ENCODE data around the gene PCMTD2. TPM values are rescaled to one million over a fixed set of nuclear protein-coding genes. Genes with fewer than 3 reads are reported as not detected.

PCMTD2 gene
- total RNA-seq, 1 donor from 2014 or later, result 39.5 TPM

DNA sequence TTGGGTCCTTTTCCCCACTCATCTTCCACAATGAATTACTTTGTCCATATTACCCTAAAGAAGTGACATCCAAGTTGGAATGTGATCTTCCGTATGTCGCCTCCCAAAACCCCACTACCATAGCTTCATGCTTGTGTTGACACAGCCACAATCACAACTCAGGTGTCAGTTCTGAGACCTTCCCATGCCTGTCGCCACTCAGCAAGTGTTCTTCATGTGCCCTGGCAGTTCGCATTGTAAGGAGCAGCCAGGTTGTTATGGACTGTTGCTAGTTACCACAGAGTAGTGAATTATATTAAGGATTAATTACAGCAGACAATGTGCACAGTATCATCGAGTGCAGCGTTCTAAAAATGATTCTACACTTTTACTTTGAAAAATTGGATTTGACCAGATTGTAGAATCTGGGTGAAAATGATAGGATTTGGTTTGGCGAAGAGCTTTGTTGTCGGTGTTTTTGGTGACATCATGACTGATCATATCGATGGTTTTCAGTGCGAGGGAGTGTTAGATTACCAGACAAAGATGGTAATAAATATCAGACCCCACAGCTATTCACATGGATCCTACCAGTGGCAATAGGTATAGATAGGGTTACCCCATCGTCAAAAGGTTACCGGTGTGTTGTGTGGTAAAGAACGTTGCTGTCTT, 1.7 kb downstream of the PCMTD2 start:
- Mint-ChIP-seq H3K36me3 (ENCODE audit: low read depth) (no peaks in the 10 kb centered on the region), H3K4me3 (peak overlapping the region; percentile 98), H3K27ac (peak overlapping the region; percentile 34), H3K9me3 (no peaks in the 10 kb centered on the region), H3K4me1 (ENCODE audit: low read depth) (peaks cover 57% of the 10 kb centered on the region), H3K27me3 (ENCODE audit: insufficient read depth) (peaks cover 4% of the 10 kb centered on the region)
- DNase-seq (ENCODE audit: low spot score), result no peak
- intact Hi-C loops (cut with micrococcal nuclease), result loop anchor here (5.0 kb wide), 1 partner anchor 985 kb away; the partner anchor contains the start of gene ARFGAP1

DNA sequence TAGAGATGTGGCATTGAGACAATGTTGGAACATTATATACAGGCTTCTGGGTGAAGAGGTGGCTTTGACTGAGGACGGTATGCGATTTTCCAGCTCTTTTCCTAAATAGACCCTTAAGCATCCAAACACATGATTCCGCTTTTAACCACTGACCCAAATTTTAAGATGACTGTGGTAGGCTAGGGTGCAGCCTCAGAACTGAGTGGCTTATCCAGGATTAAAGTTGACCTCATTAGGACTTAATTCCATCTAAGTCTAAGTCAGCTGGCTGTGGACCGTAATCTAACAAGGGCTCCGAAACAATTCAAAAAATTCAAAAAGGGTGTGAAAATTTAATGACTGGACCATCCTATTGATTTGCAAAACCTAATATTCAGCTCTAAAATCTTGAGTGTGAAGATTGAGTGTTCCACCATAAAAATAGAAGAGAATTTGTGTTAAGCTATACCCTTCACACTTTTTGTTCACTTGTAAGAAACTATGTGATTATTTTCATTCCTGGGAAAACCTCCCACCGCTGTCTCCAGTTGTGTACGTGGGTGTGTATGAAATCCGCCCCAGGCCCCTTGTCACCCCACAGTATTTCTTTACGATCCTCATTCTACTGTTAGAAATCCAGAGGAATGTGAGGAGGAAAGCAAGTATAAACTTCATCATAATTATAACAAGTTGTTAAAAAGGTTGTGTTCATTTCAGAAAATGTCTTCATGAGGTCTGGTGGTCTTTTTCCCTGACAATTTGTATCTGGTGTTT, 2.7 kb downstream of the PCMTD2 start:
- peaks cover under 1% of the 10 kb centered on the region for H3K27me3 Mint-ChIP-seq (ENCODE audit: insufficient read depth)
- peaks cover 63% of the 10 kb centered on the region for H3K4me1 Mint-ChIP-seq (ENCODE audit: low read depth)
- intact Hi-C loops (cut with micrococcal nuclease), result loop anchor here (5.0 kb wide), 1 partner anchor 986 kb away; the partner anchor contains the start of gene ARFGAP1
- no peaks in the 10 kb centered on the region for H3K9me3 Mint-ChIP-seq
- H3K27ac Mint-ChIP-seq, result no peak overlapping the region
- no peak overlapping the region for H3K4me3 Mint-ChIP-seq
- no peak for DNase-seq (ENCODE audit: low spot score)
- H3K36me3 Mint-ChIP-seq (ENCODE audit: low read depth), result peaks cover 8% of the 10 kb centered on the region

DNA sequence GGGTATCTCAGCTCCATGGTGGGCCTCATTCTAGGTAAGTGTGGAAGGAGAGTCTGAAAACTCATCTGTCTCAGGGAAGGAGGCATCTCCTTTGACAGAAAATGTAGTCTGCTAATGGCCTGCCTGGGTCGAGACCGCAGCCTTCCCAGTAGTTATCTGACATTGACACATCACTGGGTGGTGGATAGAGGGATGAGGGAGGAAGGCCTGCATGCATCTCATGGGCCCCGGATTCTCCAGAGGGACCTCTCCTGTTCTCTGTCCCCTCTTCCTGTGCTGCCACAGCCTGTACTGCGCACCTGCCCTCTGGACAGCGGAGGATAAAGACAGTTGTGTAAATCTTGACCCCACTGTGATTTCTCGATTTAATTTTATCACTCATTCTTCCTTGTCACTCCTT, 4.7 kb downstream of the PCMTD2 start:
- H3K9me3 Mint-ChIP-seq, result no peaks in the 10 kb centered on the region
- H3K27ac Mint-ChIP-seq, result no peak overlapping the region
- no peak for DNase-seq (ENCODE audit: low spot score)
- no peaks in the 10 kb centered on the region for H3K27me3 Mint-ChIP-seq (ENCODE audit: insufficient read depth)
- no peak overlapping the region for H3K4me3 Mint-ChIP-seq
- peaks cover 11% of the 10 kb centered on the region for H3K36me3 Mint-ChIP-seq (ENCODE audit: low read depth)
- intact Hi-C loops (cut with micrococcal nuclease), result no loop called here
- peaks cover 54% of the 10 kb centered on the region for H3K4me1 Mint-ChIP-seq (ENCODE audit: low read depth)

DNA sequence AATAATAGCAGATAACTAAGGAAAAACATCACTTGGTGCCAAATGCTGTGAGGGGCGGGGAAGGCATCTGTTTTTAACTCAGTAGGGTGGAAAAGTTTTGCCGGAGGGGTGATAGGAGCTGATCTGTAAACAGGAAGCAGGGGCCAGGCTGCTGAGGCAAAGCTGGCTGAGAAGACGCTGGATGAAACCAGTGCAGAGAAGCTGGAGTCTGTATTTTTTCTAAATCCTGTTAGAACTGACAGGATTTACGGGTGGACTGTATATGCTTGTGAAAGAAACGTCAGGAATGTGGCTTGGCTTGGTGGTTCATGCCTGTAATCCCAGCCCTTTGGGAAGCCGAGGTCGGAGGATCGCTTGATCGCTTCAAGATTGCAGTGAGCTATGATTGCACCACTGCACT, 5.6 kb downstream of the PCMTD2 start:
- no peak for DNase-seq (ENCODE audit: low spot score)
- Mint-ChIP-seq H3K9me3 (no peaks in the 10 kb centered on the region), H3K36me3 (ENCODE audit: low read depth) (peaks cover 14% of the 10 kb centered on the region), H3K27me3 (ENCODE audit: insufficient read depth) (no peaks in the 10 kb centered on the region), H3K4me1 (ENCODE audit: low read depth) (peaks cover 52% of the 10 kb centered on the region), H3K4me3 (no peak overlapping the region), H3K27ac (peak overlapping the region; percentile 31)
- intact Hi-C loops (cut with micrococcal nuclease), result no loop called here

DNA sequence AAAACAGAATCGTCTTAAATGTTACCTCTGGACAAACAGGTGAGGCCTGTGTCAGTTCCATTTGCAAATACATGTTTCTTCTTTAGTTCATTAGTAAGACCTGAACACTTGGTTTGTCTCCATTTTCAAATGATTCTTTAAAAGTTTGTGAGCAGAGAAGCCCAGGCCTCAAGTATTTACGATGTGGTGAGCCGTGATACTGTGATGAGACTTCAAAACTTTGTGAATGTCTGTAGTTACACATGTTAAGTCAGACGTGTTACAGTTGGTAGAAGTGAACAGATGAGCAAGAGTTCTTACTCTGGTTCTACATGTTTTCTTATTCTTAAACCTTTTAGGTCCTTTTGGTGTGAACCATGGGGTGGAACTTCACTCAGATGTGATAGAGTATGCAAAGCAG, 8.5 kb downstream of the PCMTD2 start:
- no peaks in the 10 kb centered on the region for H3K9me3 Mint-ChIP-seq
- intact Hi-C loops (cut with micrococcal nuclease), result no loop called here
- peaks cover 14% of the 10 kb centered on the region for H3K36me3 Mint-ChIP-seq (ENCODE audit: low read depth)
- peaks cover 25% of the 10 kb centered on the region for H3K4me1 Mint-ChIP-seq (ENCODE audit: low read depth)
- no peak for DNase-seq (ENCODE audit: low spot score)
- H3K27ac Mint-ChIP-seq, result no peak overlapping the region
- H3K27me3 Mint-ChIP-seq (ENCODE audit: insufficient read depth), result no peaks in the 10 kb centered on the region
- no peak overlapping the region for H3K4me3 Mint-ChIP-seq

DNA sequence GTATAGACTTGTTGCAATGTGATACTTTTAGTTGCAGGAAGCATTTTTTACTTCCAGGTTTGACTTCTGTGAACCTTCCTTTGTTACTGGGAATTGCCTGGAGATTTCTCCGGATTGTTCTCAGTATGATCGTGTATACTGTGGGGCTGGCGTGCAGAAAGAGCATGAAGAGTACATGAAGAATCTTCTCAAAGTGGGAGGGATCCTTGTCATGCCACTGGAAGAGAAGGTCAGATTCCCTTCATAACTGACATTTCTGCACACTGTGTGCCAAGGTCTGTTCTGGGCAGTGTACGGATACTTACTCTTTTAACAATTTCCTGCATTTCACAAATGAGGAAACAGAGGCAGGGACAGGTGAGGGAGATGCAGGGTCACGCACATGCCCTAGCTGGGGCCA, 9.7 kb downstream of the PCMTD2 start:
- H3K9me3 Mint-ChIP-seq, result no peaks in the 10 kb centered on the region
- H3K36me3 Mint-ChIP-seq (ENCODE audit: low read depth), result peaks cover 19% of the 10 kb centered on the region
- H3K4me3 Mint-ChIP-seq, result no peak overlapping the region
- no peak overlapping the region for H3K27ac Mint-ChIP-seq
- no peaks in the 10 kb centered on the region for H3K27me3 Mint-ChIP-seq (ENCODE audit: insufficient read depth)
- DNase-seq (ENCODE audit: low spot score), result no peak
- intact Hi-C loops (cut with micrococcal nuclease), result no loop called here
- peaks cover 24% of the 10 kb centered on the region for H3K4me1 Mint-ChIP-seq (ENCODE audit: low read depth)

DNA sequence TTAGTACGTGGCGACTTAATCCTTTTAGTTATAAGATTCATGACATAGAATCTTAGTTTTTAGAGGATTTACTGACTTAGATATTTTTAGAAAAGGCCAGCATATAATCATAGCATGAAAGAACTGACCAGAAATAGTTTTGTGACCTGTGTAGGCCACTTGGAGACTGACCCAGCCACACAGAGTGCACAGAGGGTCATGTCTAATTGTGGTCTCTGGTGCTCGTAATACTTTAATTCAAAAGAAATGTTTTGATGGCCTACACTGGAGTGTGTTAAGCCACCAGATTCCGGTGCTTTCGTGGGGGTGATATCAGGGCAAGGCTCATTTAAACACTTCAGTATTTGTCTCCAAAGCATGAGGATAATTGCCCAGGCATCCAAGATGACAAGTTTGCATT, 11.4 kb downstream of the PCMTD2 start:
- H3K27ac Mint-ChIP-seq, result no peak overlapping the region

DNA sequence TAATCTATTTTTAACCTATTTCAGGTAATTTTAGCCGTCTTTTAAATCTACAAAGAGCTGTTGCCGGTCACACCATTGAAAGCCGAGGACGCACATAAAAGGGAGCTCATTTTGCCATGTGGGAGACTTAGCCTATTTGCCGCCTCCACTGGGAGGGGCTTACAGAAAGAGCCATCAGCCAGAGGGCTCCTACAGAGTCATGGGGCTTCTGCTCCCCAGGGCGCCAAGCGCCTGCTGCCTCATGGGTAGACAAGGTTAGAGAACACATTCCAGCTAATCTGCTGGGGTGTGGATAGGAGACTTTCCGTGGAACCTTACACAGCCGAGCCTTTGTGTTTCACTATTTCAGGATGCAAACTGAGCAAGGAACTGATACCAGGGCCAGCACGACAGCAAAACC, 12.6 kb downstream of the PCMTD2 start:
- Mint-ChIP-seq H3K4me3 (no peak overlapping the region), H3K9me3 (no peaks in the 10 kb centered on the region), H3K36me3 (ENCODE audit: low read depth) (peaks cover 17% of the 10 kb centered on the region), H3K4me1 (ENCODE audit: low read depth) (peaks cover 6% of the 10 kb centered on the region), H3K27me3 (ENCODE audit: insufficient read depth) (no peaks in the 10 kb centered on the region), H3K27ac (no peak overlapping the region)
- no peak for DNase-seq (ENCODE audit: low spot score)
- intact Hi-C loops (cut with micrococcal nuclease), result no loop called here

More for the DNA sequence above, 11.4 kb downstream of the PCMTD2 start:
- H3K9me3 Mint-ChIP-seq, result no peaks in the 10 kb centered on the region
- peaks cover 12% of the 10 kb centered on the region for H3K4me1 Mint-ChIP-seq (ENCODE audit: low read depth)
- H3K36me3 Mint-ChIP-seq (ENCODE audit: low read depth), result peaks cover 22% of the 10 kb centered on the region
- intact Hi-C loops (cut with micrococcal nuclease), result no loop called here
- DNase-seq (ENCODE audit: low spot score), result no peak
- H3K27me3 Mint-ChIP-seq (ENCODE audit: insufficient read depth), result no peaks in the 10 kb centered on the region
- H3K4me3 Mint-ChIP-seq, result no peak overlapping the region

DNA sequence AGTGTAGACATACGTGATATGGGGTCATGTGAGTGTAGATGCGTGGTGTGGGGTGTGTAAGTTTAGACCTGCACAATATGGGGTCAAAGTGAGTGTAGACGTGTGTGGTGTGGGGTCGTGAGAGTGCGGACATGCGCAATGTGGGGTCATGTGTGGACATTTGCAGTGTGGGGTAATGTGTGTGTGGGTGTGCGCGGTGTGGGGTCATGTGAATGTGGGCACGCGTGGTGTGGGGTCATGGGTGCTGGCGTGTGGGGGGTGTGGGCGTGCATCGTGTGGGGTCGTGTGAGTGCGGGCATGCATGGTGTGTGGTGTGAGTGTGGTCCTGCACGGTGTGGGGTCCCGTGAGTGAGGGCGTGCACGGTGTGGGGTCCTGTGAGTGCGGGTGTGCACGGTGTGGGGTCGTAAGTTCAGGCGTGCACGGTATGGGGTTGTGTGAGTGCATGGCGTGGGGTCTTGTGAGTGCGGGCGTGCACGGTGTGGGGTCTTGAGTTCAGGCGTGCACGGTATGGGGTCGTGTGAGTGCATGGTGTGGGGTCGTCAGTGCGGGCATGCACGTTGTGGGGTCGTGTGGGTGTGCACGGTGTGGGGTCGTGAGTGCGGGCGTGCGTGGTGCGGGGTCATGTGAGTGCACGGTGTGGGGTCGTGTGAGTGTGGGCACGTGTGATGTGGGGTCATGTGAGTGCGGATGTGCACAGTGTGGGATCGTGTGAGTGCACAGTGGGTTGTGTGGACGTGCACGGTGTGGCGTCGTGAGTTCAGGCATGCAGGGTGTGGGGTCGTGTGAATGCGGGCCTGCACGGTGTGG, 14.3 kb downstream of the PCMTD2 start:
- Mint-ChIP-seq H3K9me3 (no peaks in the 10 kb centered on the region), H3K36me3 (ENCODE audit: low read depth) (peaks cover 22% of the 10 kb centered on the region), H3K4me1 (ENCODE audit: low read depth) (peaks cover 5% of the 10 kb centered on the region), H3K4me3 (no peak overlapping the region), H3K27me3 (ENCODE audit: insufficient read depth) (no peaks in the 10 kb centered on the region), H3K27ac (no peak overlapping the region)
- intact Hi-C loops (cut with micrococcal nuclease), result no loop called here
- no peak for DNase-seq (ENCODE audit: low spot score)

DNA sequence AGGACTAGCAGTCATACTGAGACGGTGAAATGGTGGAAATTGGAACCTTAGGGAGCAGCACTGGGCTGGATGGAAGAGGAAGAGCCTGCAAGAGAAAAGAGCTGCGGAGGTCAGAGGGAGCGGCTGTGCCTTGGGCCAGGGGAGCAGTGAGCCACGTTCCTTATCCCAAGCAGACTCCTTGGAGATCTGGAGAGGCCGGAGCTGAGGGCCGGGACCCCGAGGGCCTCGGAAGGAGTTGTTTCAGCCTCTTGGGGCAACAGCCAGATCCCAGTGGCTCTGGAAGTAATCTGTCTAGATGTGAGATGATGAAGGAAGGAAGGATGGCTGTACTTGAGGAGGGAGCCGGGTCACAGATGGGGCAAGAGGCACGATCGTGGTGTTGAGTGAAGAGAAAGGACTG, 16.1 kb downstream of the PCMTD2 start:
- intact Hi-C loops (cut with micrococcal nuclease), result no loop called here
- no peaks in the 10 kb centered on the region for H3K27me3 Mint-ChIP-seq (ENCODE audit: insufficient read depth)
- H3K9me3 Mint-ChIP-seq, result no peaks in the 10 kb centered on the region
- peaks cover 5% of the 10 kb centered on the region for H3K4me1 Mint-ChIP-seq (ENCODE audit: low read depth)
- no peak overlapping the region for H3K4me3 Mint-ChIP-seq
- no peak for DNase-seq (ENCODE audit: low spot score)
- H3K27ac Mint-ChIP-seq, result no peak overlapping the region
- peaks cover 17% of the 10 kb centered on the region for H3K36me3 Mint-ChIP-seq (ENCODE audit: low read depth)

DNA sequence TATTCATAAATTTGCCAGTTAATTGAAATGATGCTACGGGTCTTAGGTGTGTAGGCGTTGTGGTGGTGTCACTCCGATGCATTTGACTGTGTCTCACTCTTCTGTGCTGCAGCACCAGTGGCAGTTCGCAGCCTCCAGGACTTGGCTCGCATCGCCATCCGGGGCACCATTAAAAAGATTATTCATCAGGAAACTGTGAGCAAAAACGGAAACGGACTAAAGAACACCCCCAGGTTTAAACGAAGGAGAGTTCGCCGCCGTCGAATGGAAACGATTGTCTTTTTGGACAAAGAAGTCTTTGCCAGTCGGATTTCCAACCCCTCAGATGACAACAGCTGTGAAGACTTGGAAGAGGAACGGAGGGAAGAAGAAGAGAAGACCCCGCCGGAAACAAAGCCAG, 17.6 kb downstream of the PCMTD2 start:
- Mint-ChIP-seq H3K36me3 (ENCODE audit: low read depth) (peaks cover 17% of the 10 kb centered on the region), H3K4me1 (ENCODE audit: low read depth) (peaks cover 5% of the 10 kb centered on the region), H3K27me3 (ENCODE audit: insufficient read depth) (no peaks in the 10 kb centered on the region), H3K4me3 (no peak overlapping the region), H3K9me3 (no peaks in the 10 kb centered on the region), H3K27ac (no peak overlapping the region)
- intact Hi-C loops (cut with micrococcal nuclease), result no loop called here
- no peak for DNase-seq (ENCODE audit: low spot score)

DNA sequence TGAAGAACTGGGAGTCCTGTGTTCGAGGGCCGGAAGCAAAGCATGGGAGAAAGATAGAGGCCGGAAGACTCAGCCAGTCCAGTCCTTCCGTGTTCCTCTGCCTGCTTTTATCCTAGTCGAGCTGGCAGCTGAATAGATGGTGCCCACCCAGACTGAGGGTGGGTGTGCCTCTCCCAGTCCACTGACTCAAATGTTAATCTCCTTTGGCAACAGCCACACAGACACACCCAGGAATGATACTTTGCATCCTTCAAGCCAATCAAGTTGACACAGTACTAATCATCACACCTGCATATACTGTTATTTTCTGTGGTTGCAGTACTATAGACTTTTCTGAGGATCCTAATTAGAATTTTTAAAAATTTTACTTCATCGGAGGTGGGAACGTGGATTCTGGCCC, 21.3 kb downstream of the PCMTD2 start:
- no peaks in the 10 kb centered on the region for H3K27me3 Mint-ChIP-seq (ENCODE audit: insufficient read depth)
- H3K9me3 Mint-ChIP-seq, result no peaks in the 10 kb centered on the region
- intact Hi-C loops (cut with micrococcal nuclease), result no loop called here
- no peak for DNase-seq (ENCODE audit: low spot score)
- no peak overlapping the region for H3K27ac Mint-ChIP-seq
- H3K36me3 Mint-ChIP-seq (ENCODE audit: low read depth), result peaks cover 9% of the 10 kb centered on the region
- H3K4me3 Mint-ChIP-seq, result no peak overlapping the region
- no peaks in the 10 kb centered on the region for H3K4me1 Mint-ChIP-seq (ENCODE audit: low read depth)

Measured in activated T-helper 1 cell treated with anti-CD3 and anti-CD28 coated beads, Interleukin-12 subunit alpha, Interleukin-12 subunit beta, Interleukin-2, Interleukin-4 antibody, amounts not matched to agents 30 ng/mL and 10 ng/mL and 1 ng/mL, durations not matched to agents 14 hours and 24 hours and 36 hours (primary cell).